HG03139 (cell line): ENCODE data around the gene DOCK11.

Experiments used
- ATAC-seq: cut with Tn5 transposase; IDR thresholded peaks from one replicate; pipeline ENCODE4 v1.9.1; 2021; ENCODE audit not compliant: unreplicated experiment

DOCK11 gene

GRCh38 chrX:118528071-118528737, 32.6 kb downstream of the DOCK11 start:
- peak; percentile 59 for ATAC-seq

GRCh38 chrX:118530219-118530911, 34.8 kb downstream of the DOCK11 start:
- no peak for ATAC-seq

GRCh38 chrX:118534716-118535493, 39.3 kb downstream of the DOCK11 start:
- no peak for ATAC-seq

- ATAC-seq = peak; percentile 56
Measured at GRCh38 chrX:118536204-118536603, 40.6 kb downstream of the DOCK11 start.

GRCh38 chrX:118536687-118537461, 41.3 kb downstream of the DOCK11 start:
- peak; percentile 72 for ATAC-seq

- no peak for ATAC-seq
Measured at GRCh38 chrX:118538386-118538785, 42.8 kb downstream of the DOCK11 start.

GRCh38 chrX:118540342-118540741, 44.7 kb downstream of the DOCK11 start:
- ATAC-seq = no peak

- ATAC-seq = no peak
Measured at GRCh38 chrX:118541482-118541881, 45.9 kb downstream of the DOCK11 start.

- no peak for ATAC-seq
Measured at GRCh38 chrX:118545510-118545909, 49.9 kb downstream of the DOCK11 start.

- no peak for ATAC-seq
Measured at GRCh38 chrX:118548841-118549240, 53.2 kb downstream of the DOCK11 start.

GRCh38 chrX:118550792-118551191, 55.2 kb downstream of the DOCK11 start:
- ATAC-seq = no peak

- ATAC-seq = no peak
Measured at GRCh38 chrX:118551426-118551825, 55.8 kb downstream of the DOCK11 start.

- ATAC-seq = no peak
Measured at GRCh38 chrX:118552121-118552900, 56.7 kb downstream of the DOCK11 start.

- no peak for ATAC-seq
Measured at GRCh38 chrX:118553042-118553710, 57.6 kb downstream of the DOCK11 start.

- ATAC-seq = no peak
Measured at GRCh38 chrX:118554511-118554910, 58.9 kb downstream of the DOCK11 start.

- ATAC-seq = no peak
Measured at GRCh38 chrX:118558926-118559325, 63.3 kb downstream of the DOCK11 start.

- ATAC-seq = no peak
Measured at GRCh38 chrX:118560489-118560888, 64.9 kb downstream of the DOCK11 start.

- no peak for ATAC-seq
Measured at GRCh38 chrX:118562582-118563164, 67.1 kb downstream of the DOCK11 start.

GRCh38 chrX:118564498-118564897, 68.9 kb downstream of the DOCK11 start:
- ATAC-seq = no peak
